EL (cell line): ENCODE data around the gene PIRT.
"Not testable (repeated sequence)": the region's sequence is repeated elsewhere in the genome, so short reads cannot be mapped to it uniquely, and the experiment has no call there.

ENCODE experiments used
- DNase-seq: peaks from one replicate; pipeline ENCODE4 v3.0.0-alpha.2; 2016

The PIRT gene

GRCh38 chr17:10837921-10838320, at the start of gene PIRT:
PIRT (minus strand) TSS chr17:10838087; CDS start chr17:10825645, 12,442 bp downstream.
- no peak for DNase-seq

GRCh38 chr17:10881959-10882358, 44.1 kb upstream of the PIRT start:
- no peak for DNase-seq

DNA sequence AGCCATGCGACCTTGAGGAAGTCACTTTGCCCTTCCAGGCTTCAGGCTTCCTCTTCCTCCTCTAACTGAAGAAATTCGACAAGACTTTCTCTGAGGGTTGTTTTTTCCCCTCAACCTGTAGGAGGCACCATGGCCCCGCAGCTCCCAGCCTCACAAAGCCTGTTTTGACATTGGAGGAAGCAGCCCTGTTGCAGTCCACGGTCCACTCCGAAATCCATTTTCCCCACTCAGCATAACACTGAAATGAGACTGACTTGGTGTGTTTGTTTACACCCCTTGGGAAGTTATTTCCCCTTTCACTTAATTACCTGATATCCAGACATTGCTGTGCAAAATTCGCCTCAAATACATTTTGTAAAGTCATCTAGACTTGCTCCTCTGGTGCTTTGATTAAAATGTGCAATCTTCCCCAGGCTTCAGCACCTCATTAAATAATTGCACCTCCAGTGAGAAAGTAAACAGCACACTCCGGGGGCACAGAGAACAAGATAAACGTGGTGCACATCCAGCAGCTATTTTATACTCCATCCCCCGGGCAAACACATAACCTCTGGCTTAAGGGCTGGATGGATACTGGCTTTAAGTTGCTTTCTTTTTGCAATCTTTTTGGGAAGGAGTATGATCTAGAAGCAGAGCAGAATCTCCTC, 41.4 kb upstream of the PIRT start:
- DNase-seq = no peak

DNA sequence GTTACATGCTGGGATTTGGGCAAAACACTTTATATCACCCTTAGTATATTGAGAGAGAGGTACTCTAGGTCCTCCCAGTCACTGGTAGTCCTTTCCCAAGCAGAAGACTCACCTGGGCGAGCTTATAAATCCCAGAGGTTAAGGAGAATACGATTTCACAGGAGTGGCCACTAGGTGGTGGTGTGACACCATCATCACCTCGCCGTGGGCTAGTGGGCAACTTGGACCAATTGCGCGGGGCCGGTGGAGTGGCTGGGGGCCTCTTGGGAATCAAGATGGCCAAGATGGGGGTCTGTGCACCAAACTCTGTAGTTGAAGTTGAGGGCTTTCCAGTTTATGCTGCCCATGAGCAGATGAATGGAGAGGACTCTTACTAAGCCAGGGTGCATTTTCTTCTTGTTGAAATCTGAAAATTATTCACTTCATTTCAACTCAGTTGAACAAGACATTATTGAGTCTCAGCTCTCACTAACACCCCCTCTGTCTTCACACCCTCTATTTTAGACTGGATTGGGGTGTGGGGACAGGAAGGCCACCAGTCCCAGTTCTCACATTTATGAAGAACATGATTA, 38.2 kb upstream of the PIRT start:
- DNase-seq = peak; percentile 20

GRCh38 chr17:10875430-10875851, 37.6 kb upstream of the PIRT start:
- peak; percentile 2 for DNase-seq

GRCh38 chr17:10871914-10872313, 34.0 kb upstream of the PIRT start:
- DNase-seq = no peak

GRCh38 chr17:10870336-10871050, 32.6 kb upstream of the PIRT start:
- peak; percentile 8 for DNase-seq

GRCh38 chr17:10868744-10869143, 30.9 kb upstream of the PIRT start:
- DNase-seq = not testable (repeated sequence)

DNA sequence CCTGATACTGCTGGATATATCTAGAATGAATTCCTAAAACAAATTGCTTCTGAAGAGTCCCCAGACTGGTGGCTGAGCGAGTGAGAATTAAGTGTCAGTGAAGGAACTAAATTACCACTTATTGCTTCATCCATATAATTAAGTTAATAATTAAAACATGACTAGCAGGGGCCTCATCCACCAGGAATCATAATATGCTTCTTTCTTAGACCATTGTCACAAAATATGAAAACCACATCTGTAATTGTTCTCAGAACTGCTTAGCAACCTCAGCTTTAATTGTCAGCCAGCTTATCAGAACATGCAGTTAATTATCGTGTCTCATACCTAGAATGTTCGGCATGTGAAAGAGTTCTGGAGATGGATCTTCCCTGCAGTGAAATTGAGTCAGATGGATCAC, 21.2 kb upstream of the PIRT start:
- no peak for DNase-seq

DNA sequence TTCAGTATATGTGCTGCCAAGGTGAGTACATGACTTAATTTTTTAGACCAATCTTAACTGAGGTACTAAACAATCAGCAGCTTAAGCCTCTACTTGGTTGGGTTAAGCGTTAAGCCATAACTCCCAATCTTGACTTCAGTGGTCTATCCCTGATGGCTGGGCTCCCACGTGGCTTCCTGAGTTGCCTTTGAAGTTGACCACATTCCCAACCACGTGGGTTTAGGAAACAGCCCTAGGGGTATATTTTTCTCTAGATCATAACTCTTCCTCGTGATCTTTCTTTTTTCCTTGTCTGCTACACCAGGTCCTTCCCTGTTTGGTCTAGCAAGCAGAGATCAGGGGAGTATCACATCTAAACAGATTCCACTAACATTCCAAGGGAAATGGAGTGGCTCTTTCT, 20.1 kb upstream of the PIRT start:
- no peak for DNase-seq

DNA sequence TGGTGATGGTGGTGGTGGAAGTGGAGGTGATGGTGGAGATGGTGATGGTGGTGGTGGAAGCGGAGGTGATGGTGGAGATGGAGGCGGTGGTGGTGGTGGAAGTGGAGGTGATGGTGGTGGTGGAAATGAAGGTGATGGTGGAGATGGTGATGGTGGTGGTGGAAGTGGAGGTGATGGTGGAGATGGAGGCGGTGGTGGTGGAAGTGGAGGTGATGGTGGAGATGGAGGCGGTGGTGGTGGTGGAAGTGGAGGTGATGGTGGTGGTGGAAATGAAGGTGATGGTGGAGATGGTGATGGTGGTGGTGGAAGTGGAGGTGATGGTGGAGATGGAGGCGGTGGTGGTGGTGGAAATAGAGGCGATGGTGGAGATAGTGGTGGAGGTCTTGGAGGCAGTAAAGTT, 8.7 kb upstream of the PIRT start:
- DNase-seq = not testable (repeated sequence)

DNA sequence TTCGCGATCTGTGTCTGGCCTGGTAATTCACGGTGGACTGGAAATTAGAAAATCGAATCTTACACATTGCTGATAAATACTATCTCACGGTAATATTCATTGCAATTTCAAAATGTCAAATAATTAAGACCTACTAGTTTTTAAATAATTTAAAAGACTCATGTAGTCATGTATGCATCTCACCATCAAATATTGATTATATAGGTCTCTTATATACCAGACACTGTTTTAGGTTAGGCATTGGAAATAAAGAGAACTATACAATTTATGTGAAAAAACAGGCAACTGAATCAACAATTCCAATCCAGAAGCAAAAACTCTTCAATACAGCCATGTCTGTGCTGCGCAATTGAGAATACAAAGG, 7.5 kb upstream of the PIRT start:
- DNase-seq = no peak

DNA sequence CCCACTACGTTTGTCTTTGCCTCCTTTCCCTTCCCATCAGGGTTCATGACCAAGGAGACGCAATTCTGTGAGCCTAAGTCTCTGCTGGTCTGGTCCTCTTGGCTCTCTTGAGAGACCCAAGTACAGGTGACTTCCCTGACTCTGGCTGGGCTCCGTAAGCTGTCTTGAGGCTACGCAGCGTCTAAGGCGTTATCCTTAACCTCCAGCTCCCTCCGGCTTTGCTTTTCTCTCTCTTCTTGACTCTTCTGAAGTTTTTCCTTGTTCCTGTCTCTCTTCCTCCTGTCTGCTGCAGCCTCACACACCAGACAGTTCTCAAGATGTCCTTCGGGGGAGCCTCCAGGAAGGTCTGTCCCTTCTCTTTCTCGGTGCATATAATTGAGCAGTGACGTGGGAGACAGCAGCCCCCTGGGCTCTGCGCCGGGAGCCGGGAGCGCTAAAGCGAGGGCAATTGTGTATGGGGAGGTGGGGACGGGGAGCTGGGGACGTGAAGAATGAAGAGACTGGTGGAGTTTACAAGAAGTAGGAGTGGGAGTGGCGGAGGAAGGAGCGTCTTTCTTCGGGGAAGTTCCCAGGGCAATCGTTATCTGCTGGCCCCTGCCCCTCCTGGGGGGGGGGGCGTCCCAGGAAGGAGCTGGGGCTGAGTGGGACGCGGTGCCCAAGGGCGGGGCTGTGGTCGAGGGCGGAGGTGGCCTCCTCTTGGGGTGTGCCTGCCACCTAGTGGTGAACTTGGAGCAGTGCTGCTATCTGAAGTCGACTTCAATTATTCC, 6.9 kb upstream of the PIRT start:
- peak; percentile 65 for DNase-seq

DNA sequence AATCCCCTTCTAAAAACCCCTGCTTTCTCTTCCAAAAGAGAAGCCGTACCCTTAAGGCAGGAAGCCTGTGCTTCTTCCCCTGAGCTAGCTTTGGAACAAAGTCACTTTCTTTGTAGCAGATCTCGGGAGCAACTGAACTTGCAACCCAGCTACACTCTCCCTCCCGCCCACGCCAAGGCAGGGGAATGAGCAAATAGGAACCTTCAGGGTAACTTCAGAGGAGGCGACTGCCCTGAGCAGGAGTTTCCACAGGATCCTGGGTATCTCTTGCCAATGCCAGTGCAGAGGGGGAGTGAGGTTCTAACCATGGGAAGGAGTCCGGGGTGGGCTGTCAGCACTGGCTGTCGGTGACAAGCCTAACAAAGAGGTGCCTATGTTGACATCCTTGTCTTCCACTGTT, 5.9 kb upstream of the PIRT start:
- DNase-seq = no peak

DNA sequence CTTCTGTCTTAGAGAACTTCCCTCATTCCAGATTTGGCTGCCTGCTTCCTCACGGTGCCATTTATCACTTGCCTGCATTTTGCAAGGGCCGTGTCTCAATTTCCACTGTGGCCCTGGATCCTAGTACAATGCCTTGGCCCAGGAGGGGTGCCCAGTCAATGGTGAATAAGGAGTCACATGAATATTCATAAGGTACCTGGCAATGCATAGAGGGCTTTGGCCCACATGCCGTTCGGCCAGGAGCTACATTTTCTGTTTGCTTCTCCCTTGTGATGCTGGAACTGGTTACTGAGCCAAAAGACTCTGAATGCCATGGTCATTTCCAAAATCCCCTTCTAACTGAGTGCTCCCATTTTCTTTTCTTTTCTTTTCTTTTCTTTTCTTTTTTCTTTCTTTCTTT, 4.8 kb upstream of the PIRT start:
- no peak for DNase-seq

GRCh38 chr17:10838682-10839081, 795 bp upstream of the PIRT start:
- DNase-seq = no peak

GRCh38 chr17:10836966-10837590, 809 bp downstream of the PIRT start:
- DNase-seq = no peak

- DNase-seq = no peak
These were observed 1.7 kb downstream of the PIRT start for GRCh38 chr17:10836145-10836544.

- DNase-seq = no peak
These were observed 6.2 kb downstream of the PIRT start for GRCh38 chr17:10831696-10832095.

DNA sequence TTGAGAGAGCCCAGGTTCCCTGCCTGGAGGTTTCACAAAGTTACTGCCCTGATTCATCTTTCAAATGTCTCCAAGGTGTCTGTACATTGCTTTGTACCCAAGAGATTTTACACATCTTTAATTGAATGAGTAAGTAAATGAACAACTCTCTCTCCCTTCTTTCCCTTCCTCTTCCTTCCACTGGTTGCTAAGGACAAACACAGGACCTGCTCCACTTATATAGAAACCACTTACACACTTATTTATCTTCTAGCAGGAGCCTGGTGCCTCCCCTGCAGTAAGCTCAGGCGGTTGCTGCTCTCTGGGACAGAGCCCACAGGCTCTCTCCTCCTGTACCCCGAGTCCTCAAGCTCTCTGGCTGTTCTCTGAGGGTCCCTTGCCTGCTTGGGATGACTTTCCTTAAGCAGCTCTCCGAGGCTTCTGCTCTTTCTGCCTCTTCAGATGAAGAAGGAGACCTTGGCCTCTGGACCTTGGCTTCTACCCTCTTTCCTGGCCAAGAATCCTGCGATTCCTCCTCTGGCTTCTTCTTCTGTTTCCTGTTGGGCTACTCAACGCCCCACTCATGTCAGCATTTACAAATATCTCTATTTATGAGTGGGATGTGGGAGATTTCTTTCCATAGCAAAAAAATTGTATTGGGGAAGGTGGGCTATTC, 9.9 kb downstream of the PIRT start:
- no peak for DNase-seq

GRCh38 chr17:10824874-10825273, 13.0 kb downstream of the PIRT start:
- DNase-seq = no peak

- DNase-seq = no peak
These were observed 16.1 kb downstream of the PIRT start for GRCh38 chr17:10821770-10822169.

GRCh38 chr17:10821054-10821453, 16.8 kb downstream of the PIRT start:
- DNase-seq = no peak
